Measurements from ENCODE around the gene ACTRT2.

ACTRT2 gene

DNA sequence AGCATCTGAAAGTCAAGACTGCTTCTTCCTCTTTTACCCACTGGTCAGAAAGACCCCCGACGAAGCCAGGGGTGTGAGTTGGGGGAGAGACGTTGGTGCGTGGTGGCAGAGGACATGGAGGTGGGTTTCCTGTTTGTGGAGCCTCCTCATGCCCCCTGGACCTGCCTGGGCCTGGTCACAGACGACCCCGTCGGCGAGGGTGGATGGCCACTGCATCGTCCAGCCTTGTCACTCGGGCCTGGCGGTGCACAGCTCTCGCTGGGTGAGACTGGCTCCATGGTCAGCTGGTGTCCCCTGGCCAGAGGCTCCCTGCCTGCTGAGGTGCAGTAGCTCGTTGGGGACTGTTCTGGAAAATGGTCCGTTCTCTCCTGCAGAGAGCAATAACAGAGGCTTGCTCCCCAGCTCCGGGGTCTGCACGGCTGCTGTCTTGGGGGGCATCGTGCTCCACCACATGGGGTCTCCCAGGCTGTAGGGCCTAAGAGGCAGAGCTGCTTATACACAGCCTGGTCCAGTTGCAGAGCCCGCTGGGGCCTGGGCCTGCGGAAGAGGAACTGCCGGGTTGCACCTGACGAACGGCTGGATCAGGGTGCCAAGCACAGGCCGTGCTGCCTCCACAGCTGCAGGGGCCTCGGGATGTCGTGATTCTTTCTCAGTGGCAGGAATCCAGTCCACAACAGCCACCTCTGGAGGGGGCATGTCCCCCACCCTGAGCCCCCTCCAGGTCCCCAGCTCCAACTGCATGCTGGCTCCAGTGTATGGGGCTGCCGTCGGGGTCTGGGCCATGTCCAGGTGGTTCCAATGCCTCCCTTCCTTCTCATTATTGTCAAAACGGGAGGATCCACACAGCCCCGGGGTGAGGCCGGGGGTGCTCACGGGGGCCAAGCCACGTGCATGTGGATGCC is 18.0 kb upstream of the ACTRT2 start:
- DNase-seq (ENCODE audit: low read depth): no peak

GRCh38 chr1:3003941-3004270 is 17.4 kb upstream of the ACTRT2 start:
- DNase-seq (ENCODE audit: low read depth): no peak

DNA sequence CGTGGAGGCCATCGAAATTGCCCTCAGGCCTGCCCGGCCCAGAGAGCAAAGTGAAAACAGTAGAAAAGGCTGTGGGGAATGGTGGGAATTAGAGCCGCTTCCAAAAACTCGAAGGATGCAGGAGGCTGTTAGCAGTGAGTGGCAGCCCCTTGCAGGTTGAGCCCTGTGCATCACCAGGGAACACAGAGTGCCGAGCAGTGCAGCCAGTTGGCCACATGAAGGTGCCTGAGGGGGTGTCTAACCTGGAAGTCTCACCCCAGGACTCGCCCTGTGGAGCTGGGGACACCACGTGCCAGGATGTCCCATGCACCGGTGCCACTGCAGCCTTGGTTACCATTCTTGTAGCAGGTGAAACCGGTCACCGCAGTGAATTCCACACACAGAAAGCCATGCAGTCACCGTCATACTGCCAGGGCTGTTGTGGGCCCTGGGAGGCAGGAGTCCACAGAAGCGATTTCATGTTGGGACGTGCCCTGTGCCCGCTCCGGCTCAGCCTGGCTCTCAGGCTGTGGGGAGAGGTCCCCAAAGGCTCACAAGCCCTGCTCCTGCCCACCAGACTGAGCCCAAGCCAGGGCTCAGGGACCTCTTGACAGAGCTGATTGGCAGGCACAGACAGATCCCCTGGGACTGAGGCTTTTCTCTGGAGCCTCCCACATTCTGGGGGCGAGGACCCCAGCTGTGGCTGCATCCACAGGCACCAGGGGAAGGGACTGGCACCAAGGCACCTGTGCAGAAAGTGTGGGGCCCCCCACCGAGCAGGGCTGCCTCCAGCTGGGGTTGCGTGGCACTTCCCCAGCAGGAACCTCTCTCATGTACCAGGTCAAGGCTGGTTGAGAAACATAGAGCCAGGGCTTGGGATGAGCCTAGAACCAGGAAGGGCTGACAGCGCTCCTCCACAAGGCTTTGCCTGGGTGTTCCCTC is 16.7 kb upstream of the ACTRT2 start:
- no peak for DNase-seq (ENCODE audit: low read depth)

- DNase-seq (ENCODE audit: low read depth): no peak
Measured at GRCh38 chr1:3005771-3006170, 15.5 kb upstream of the ACTRT2 start.

DNA sequence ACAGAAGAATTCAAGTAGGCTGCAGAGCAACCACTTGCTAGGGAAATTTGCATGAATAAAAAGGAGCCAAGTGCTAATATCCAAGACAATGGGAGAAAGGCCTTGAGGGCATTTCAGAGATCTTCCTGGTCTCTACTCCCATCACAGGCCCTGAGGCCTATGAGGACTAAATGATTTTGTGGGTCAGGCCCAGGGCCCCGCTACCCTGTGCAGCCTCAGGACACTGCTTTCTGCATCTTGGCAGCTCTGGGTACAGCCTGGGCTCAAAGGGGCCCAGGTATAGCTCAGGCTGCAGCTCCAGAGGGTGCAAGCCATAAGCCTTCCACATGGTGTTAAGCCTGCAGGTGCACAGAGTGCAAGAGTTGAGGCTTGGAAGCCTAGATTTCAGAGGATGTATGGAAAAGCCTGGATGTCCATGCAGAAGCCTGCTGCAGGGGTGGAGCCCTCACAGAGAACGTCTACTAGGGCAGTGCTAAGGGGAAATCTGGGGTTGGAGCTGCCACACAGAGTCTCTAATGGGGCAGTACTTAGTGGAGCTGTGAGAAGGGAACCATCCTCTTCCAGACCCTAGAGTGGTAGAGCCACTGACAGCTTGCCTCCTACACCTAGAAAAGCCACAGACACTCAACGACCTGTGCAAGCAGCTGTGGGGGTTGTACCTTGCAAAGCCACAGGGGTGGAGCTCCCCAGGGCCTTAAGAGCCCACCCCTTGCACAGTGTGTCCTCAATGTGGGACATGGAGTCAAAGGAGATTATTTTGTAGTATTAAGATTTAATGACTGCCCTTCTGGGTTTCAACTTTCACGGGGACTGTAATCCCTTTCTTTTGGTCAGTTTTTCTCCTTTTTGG is 13.7 kb upstream of the ACTRT2 start:
- no peak for DNase-seq (ENCODE audit: low read depth)

DNA sequence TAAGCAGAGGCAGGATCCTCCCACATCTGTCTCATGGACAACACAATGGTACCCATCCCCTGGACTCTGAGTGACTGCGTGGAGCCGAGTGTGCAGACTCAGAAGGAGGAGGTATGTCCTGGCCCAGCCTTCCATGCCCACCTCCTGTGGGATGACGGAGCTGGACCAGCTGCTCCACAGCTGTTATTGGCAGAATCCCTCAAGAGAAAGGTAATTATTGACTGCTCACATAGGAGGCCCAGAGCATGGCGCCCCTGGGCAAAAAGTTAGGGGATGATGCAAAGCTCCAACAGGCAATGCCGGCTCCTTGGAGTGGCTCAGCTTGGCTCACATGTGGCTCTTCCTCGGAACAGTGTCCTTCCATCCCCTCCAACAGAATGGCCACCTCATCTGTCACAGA is 12.2 kb upstream of the ACTRT2 start:
- DNase-seq (ENCODE audit: low read depth): no peak

DNA sequence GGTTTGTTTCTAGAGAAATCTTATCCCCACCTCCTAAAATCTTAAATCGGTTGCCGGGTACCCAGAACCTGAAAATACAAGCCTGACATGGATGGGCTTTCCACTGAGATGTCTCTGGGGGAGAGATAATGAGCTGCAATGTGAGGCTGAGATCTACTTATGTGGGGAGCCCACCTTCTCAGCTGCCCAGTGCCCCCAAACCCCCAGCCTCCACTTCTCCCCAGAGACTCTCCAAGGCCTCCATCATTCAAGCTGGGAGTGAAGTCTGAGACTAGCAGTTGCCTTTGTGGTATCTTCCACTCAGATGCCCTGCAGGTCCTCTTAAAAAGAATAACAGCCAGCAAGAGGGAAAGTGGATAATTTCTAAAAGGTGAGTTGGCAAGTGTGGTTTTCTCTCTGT is 11.7 kb upstream of the ACTRT2 start:
- DNase-seq (ENCODE audit: low read depth): no peak

DNA sequence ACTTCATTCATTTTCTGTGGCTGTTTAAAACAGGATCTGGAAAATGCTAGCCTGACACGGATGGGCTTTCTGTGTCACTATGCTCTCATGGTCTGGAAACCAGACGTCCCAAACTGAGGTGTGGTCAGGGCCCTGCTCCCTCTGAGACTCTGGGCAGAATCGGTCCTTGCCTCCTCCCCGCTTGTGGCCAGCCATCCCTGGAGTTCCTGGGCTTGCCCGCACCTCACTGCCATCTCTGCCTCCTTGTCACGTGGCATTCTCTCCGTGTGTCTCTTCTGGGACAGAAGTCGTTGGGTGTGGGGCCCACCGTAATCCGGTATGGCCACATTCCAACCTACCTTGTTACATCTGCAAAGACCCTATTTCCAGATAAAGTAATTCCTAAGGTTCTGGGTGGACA is 10.1 kb upstream of the ACTRT2 start:
- DNase-seq (ENCODE audit: low read depth): no peak

DNA sequence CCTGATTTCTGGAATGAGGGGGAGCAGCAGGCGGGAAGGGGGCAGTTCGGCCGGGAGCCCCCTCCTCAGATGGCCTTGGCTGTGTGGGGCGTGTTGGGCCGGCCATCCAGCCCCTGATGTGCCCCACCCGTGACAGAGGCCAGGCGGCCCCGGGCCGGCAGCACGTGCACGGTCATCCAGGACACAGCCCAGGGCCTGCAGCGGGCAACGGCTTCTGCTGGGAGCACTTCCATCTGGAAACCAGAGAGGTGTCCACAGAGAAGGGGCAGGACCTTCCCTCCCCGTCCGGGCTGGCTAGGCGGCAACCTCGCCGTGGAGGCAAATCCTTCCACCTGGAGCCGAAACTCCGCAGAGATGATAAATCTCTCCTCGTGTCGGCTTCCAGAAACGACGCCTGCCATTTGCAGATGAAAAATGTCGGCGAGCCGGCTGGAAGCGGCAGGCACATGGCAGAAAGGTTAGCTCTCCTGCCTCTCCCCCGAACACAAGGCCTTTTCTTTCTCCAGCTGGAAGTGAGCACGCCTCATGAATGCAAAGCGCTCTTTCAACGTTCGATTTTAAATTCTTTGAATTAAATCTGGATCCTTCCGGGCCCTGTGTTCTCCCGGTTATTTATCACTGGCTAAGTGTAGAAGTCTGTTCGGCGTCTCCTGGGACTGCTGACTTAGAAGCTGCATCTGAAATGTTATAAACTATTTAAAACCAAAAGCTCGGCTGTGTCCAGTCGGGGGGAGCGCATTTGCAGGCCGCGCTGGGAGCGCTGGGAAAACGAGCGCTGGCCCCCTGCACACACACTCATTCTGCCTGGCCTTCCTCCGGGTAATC is 9.4 kb upstream of the ACTRT2 start:
- DNase-seq (ENCODE audit: low read depth): no peak

DNA sequence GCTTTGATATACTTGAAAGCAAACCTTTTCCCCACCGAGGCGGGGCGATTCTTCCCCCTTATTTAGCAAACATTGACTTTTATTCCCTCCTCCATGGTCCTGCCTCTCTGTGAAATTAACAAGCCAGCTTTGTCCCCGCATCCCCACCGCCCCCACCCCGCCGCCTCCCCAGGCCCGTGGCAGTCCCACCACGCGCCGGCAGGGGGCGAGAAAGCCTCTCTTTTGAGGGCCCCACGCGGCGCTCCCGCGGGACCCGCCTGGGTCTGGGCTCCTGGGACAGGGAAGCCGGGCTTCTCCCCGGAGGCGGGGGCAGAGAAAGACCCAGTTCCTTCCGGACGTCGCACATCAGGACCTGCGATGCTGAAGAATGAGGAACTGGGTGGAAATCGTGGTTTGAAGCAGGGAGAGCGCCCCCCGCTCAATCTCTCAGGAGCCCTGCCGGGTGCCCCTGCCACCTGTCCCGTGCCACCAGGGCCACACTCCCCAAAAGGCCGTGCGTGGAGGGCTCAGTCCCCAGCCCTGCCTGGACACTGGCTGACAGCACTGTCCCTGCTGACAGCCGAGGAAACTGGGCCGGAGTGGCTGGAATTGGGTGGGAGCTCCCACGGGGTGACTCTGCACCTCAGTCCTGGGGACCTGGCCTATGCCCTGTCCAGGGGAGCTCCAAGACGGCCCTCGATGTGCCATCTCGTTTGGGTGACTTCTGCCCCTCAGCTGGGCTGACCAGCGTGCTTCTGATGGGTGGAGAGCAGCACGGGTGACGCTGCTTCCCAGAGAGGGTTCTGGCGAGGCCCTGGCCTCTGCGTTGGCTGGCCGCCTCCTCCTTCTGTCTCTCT is 8.6 kb upstream of the ACTRT2 start:
- DNase-seq (ENCODE audit: low read depth): peak; percentile 42

DNA sequence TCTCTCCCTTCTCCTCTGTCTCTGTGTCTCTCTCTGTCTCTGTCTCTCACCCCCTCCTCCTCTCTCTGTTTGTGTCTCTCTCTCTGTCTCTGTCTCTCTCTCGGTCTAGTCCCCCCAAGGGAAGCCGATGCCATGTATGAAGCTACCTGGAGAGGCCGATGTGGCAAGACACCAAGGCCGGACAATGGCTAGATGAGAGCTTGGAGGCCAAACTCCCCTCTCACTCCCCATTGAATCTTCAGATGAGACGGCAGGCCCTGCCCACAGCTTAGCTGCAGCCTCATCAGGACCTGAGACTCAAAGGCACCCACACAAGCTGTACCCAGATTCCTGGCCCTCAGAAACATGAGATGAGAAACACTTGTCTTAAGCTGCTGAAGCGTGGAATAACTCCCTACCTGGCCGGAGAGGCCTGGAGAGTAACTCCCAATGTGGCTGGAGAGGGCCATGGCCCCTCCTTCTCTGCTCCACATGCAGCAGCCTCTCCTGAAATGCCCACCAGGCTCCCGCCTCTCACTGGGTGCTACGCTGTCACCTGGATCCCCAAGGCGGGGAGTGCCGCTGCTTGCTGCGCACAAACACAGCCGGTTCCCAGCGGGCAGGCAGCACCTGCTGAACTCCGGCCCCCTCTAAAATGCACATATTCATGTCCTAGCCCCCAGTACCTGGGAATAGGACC is 7.8 kb upstream of the ACTRT2 start:
- no peak for DNase-seq (ENCODE audit: low read depth)

DNA sequence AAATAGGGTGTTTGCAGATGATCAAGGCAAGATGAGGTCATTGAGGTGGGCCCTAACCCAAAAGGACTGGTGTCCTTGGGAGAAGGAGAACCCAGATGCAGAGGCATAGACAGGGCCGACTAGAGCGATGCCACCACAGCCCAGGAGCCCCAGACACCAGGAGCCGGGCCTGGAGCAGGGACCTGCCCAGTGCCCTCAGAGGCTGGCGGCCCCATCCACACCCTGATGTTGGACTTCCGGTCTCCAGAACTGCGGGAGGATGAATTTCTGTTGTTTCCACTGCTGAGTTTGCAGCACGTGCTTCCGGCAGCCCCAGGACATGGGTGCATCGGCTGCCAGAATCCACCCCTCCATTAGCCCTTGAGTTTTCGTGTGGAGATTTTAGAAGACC is 7.2 kb upstream of the ACTRT2 start:
- DNase-seq (ENCODE audit: low read depth): no peak

DNA sequence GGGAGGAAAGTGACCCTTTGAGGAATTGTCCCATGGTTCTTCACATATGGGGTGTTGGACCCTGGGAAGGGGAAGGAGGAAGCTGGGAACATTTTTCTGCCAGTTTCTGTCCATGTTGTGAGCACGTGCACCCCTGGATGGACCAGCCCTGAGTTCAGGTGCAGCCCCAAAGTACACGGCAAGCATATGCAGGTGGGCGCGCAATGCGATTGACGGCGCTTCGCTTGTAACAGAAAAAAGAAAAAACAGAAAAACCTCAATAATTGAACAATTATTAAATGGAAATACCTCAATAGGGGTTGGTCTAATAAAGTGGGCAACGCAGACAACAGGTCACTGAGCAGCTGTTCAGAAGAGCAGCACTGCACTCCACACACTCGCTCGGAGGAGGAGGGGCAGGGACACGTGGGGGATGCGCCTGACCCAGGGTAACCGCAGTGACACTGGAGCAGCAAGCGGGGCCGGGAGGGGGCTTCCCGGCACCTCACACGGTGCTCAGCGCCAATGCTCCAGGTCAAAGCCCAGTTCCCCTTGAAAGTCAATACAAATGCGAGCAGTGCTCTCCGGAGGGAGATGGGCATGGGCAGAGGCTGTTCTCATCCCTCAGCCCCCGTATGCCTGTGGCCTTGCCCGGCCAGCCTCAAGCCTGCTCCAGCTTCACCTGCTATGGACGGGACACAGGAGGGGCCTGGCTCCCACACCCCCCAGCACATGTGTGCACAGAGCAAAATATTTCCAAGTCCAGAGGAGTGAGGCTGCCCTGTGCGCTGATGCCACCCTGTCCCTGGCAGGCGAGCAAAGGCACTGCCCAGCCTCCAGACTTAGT is 6.6 kb upstream of the ACTRT2 start:
- DNase-seq (ENCODE audit: low read depth): no peak

DNA sequence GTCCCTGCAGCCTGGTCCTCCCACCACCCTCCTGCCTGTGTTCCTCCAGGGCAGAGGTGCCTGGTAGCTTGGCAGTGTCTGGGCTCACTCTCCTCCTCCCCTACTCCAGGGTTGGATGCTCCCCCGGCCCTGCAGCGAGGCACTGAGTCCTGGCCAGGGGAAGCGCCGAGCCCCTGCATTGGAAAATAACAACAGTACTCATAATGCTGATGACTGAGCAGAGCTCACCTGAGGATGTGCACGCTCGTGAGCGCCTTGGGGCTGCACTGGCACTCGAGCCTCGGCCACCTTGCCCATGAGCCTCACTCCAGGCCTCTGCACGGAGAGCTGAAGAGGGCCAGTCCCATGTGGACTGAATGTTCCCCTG is 6.0 kb upstream of the ACTRT2 start:
- DNase-seq (ENCODE audit: low read depth): no peak

DNA sequence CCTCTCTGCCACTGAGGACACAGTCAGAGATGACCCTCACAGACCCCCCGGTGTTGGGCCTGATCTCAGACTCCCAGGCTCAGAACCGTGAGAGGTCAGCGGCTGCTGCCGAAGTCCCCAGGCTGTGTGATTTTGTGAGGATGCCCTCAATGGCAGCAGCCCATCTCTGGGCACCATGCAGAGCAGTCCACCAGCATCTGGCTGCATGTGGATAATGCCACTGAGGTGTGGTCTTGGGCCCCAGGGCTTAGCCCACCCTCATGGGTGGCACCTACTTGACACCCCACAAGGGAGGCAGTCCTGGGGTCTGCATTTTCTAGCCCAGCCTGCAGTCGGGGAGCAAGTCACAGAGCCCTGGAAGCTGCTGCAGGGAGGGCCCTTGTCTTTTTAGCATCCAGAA is 5.5 kb upstream of the ACTRT2 start:
- DNase-seq (ENCODE audit: low read depth): no peak

GRCh38 chr1:3016641-3017439 is 4.4 kb upstream of the ACTRT2 start:
- no peak for DNase-seq (ENCODE audit: low read depth)

DNA sequence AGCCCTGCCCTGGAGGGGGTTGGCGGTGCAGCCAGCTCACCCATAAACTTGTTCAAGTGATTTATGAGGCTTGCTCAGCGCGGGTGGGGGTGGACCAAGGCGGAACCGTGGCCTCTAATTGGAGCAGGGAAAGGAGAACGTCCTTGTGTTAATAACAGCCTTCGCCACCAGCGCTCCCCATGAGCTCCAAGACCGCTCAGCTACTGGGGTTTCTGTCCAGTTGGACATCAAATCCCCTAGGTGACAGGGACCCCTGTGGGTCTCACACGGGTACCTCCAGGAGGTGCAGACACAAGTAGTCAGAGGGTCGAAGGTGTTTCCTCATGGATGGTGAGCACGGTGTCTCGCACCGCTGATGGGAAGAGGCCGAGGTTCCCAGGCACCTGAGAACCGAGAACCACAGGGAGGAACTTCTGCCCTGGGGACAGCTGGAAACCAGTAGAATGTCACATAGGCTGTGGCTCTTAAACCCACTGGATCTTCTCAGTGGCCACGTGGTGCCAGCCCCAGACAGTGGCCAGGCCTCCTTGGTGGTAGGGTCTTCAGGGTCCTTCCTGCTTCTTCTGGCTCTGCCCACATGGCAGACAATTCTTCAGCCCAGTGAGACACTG is 3.7 kb upstream of the ACTRT2 start:
- no peak for DNase-seq (ENCODE audit: low read depth)

DNA sequence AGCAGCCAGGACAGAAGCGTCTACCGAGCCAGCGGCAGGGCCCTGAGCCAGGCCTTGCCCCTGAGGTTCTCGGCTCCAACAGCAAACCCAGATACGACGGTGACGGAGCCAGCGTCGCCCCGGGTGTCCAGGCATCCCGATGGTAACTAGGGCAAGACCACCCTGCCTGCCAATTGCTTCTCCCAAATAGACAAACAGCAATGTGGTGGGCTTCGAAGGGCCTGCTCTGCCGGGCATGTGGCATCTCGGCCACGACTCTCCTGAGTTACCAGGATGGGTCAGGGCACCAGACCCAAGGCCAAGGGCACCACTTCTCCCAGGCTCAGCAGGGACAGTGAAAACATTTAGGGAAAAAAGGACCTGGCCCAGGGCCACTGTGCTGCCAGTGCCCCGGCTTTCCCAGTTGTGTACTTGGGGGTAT is 3.2 kb upstream of the ACTRT2 start:
- DNase-seq (ENCODE audit: low read depth): no peak

All from stimulated activated CD8-positive, alpha-beta memory T cell treated with anti-CD3 and anti-CD28 coated beads, Interleukin-12 subunit alpha, Interleukin-12 subunit beta, amount 100 ng/mL, for 1 hour (primary cell).